ENCODE results near the gene RNF169. TPM values are rescaled to one million over a fixed set of nuclear protein-coding genes. Genes with fewer than 3 reads are reported as not detected.

The RNF169 gene
- total RNA-seq, 4 donors from 2014 or later, result 24.1 to 30.2 (median 27.5) TPM

DNA sequence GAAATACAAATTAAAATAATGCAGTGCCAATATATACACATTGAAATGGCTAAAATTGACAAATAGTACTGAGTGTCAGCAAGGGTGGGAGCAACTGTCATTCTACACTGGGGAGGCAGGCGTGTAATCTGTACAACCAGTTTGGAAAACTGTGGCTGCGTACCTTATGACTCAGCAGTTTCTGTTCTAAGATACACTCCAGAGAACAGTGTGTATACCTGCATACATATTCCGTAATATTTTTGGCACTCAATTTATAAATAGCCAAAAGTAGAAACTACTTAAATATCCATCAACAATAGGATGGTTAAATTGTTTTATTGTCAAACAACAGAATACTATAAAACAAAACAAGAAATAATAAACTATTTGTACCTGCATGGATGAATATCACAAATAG is 57.6 kb downstream of the RNF169 start:
- WGBS, 2 donors, result 94 to 98% methylated on average over 3 of the region's 3 CpGs
- Histone ChIP-seq H3K4me1 (peaks cover 3 to 7% of the 10 kb centered on the region in 2 donors), H3K4me3 (replicated peaks in 1 of 3) (no peak overlapping the region), H3K27ac (no peak overlapping the region), H3K9me3 (no peaks in the 10 kb centered on the region), H3K36me3 (no peaks in the 10 kb centered on the region), H3K27me3 (no peaks in the 10 kb centered on the region)
- intact Hi-C loops (cut with DNase I), result no loop called here
- no peak for DNase-seq
- no peak for TF ChIP-seq POLR2A (IDR thresholded peaks at IDR 0.05)
- TF ChIP-seq, protein P1, sequence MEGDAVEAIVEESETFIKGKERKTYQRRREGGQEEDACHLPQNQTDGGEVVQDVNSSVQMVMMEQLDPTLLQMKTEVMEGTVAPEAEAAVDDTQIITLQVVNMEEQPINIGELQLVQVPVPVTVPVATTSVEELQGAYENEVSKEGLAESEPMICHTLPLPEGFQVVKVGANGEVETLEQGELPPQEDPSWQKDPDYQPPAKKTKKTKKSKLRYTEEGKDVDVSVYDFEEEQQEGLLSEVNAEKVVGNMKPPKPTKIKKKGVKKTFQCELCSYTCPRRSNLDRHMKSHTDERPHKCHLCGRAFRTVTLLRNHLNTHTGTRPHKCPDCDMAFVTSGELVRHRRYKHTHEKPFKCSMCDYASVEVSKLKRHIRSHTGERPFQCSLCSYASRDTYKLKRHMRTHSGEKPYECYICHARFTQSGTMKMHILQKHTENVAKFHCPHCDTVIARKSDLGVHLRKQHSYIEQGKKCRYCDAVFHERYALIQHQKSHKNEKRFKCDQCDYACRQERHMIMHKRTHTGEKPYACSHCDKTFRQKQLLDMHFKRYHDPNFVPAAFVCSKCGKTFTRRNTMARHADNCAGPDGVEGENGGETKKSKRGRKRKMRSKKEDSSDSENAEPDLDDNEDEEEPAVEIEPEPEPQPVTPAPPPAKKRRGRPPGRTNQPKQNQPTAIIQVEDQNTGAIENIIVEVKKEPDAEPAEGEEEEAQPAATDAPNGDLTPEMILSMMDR (IDR thresholded peaks at IDR 0.05), result no peak

DNA sequence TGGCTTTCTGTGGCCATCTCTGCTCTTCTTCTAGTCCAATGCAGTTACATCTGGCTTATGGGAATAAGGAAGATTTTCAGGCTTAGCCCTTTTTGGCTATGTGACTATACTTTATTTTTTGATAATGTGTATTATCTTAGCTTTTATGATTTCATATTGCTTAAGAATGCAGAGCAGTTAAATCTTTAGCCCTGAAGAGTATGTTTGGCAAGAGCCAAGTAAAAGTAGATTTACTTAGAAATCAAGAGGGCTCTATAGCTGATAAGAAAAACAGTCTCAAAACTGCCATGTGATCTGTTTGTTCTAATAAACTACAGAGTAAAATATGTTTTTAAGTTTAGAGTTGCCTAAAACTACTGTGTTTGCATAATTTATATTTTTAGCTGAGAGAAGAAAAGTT is 61.2 kb downstream of the RNF169 start:
- no peak for DNase-seq
- peaks cover 7 to 10% of the 10 kb centered on the region in 2 donors for H3K4me1 ChIP-seq
- intact Hi-C loops (cut with DNase I), result no loop called here
- H3K27ac ChIP-seq, result no peak overlapping the region
- no peaks in the 10 kb centered on the region for H3K27me3 ChIP-seq
- no peaks in the 10 kb centered on the region for H3K9me3 ChIP-seq
- H3K4me3 ChIP-seq (replicated peaks in 1 of 3), result no peak overlapping the region
- H3K36me3 ChIP-seq, result no peaks in the 10 kb centered on the region
- TF ChIP-seq POLR2A (IDR thresholded peaks at IDR 0.05), result no peak

DNA sequence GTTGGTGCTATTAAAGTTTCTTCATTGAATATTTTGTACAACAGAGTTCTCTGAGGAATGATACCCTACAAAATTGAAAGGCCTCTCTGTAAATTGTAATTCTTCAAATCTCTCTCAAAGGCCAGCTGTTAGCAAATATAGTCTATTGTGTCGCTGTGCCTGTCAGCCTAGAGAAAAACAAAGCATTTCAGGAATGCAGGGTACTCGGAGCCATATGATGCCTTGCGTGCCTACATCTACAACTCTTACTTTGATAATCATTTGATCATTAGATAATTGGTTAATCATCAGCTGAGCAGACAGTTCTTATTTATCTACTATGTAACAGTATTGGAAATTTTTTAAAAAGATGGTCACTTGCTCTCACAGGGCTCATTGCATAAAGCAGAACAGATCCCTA is 67.3 kb downstream of the RNF169 start:
- WGBS, 2 donors, result 86 to 91% methylated on average over 3 of the region's 3 CpGs
- H3K4me3 ChIP-seq (replicated peaks in 1 of 3), result no peak overlapping the region
- no peaks in the 10 kb centered on the region for H3K27me3 ChIP-seq
- peaks cover 0 to 6% of the 10 kb centered on the region in 2 donors for H3K4me1 ChIP-seq
- H3K36me3 ChIP-seq, result no peaks in the 10 kb centered on the region
- intact Hi-C loops (cut with DNase I), result no loop called here
- TF ChIP-seq POLR2A (IDR thresholded peaks at IDR 0.05), result no peak
- TF ChIP-seq, protein P1 (IDR thresholded peaks at IDR 0.05), result no peak
- DNase-seq, result no peak
- H3K9me3 ChIP-seq, result no peaks in the 10 kb centered on the region
- H3K27ac ChIP-seq, result no peak overlapping the region

DNA sequence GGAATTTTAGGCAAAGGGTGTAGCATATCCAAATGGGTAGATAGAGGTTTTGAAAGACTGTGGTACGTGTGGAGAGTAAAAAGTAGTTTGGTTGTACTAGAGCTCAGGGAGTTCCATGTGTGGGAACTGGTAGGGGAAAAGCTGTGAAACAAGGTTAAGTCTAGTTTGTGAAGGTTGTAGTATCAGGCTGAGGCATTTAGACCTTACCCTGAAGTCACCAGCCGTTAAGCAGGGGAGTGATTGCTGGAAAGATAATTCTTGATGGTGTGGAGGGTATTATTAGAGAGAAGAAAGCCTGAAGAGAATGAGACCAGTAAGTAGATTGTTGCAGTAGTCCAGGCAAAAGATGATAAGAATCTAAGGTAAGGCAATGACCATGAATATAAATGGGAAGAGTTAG is 68.0 kb downstream of the RNF169 start:
- H3K27ac ChIP-seq, result no peak overlapping the region
- H3K4me1 ChIP-seq, result peaks cover 0 to 6% of the 10 kb centered on the region in 2 donors
- 80 to 87% methylated on average over 2 of the region's 2 CpGs for WGBS, 2 donors
- intact Hi-C loops (cut with DNase I), result no loop called here
- H3K27me3 ChIP-seq, result no peaks in the 10 kb centered on the region
- no peak for DNase-seq
- TF ChIP-seq POLR2A (IDR thresholded peaks at IDR 0.05), result no peak
- TF ChIP-seq, protein P1 (IDR thresholded peaks at IDR 0.05), result no peak
- H3K36me3 ChIP-seq, result no peaks in the 10 kb centered on the region
- no peak overlapping the region for H3K4me3 ChIP-seq (replicated peaks in 1 of 3)
- H3K9me3 ChIP-seq, result no peaks in the 10 kb centered on the region

DNA sequence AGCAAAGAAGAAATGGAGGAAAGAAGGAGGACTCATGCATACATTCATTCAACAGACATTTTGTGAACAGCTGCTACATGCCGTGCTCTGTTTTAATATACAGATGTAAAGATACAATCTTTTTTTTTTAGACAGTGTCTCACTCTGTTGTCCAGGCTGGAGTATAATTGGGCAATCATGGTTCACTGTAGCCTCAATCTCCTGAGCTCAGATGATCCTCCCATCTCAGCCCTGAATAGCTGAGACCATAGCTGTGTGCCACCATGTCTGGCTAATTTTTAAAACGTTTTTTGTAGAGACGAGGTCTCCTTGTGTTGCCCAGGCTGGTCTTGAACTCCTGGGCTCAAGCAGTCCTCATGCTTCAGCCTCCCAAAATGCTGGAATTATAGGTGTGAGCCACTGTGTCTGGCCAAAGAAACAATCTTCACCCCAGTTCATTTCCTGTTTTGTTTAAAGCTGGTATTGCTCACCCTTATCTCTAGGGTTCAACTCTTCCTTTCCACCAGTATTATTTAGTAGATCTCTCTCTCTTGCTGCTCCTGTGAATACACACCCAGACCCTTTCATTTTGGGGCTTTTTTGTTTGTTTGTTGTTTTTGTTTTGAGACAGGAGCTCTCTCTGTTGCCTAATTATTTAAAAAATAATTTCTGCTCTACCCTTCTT is 69.8 kb downstream of the RNF169 start:
- WGBS, 2 donors, result 69 to 85% methylated on average over 3 of the region's 3 CpGs
- intact Hi-C loops (cut with DNase I), result no loop called here

More for the DNA sequence above, 69.8 kb downstream of the RNF169 start:
- Histone ChIP-seq H3K4me3 (replicated peaks in 1 of 3) (no peak overlapping the region), H3K27me3 (no peaks in the 10 kb centered on the region), H3K4me1 (peaks cover 0 to 7% of the 10 kb centered on the region in 2 donors), H3K36me3 (no peaks in the 10 kb centered on the region), H3K27ac (no peak overlapping the region), H3K9me3 (no peaks in the 10 kb centered on the region)
- TF ChIP-seq POLR2A (IDR thresholded peaks at IDR 0.05), result no peak
- TF ChIP-seq, protein P1 (IDR thresholded peaks at IDR 0.05), result no peak
- no peak for DNase-seq

Measured in thyroid gland (tissue), 4 donors.